Aorta (tissue), 5 donors: ENCODE results near the gene ESR2. TPM values are rescaled to one million over a fixed set of nuclear protein-coding genes. Genes with fewer than 3 reads are reported as not detected.

Experiments
- ATAC-seq: fragments of 200-7000 bp; cut with Tn5 transposase; one replicate; pipeline ENCODE4 v1.9.1; 2022; ENCODE audit warnings: moderate library complexity; ENCODE audit not compliant: low FRiP score
- DNase-seq, 2 donors: peaks; one replicate each; pipeline ENCODE4 v3.0.0-alpha.2; 2020
- H3K27ac ChIP-seq, 2 donors: one replicate each; pipeline ENCODE4 v1.5.1; 2013; ENCODE audit warnings: low read length in 2 of 2, mild to moderate bottlenecking in 2 of 2, moderate library complexity in 2 of 2, control low read depth in 1 of 2, inconsistent platforms in 1 of 2, low read depth in 1 of 2
- H3K27me3 ChIP-seq, 2 donors: one replicate each; pipeline ENCODE4 v1.6.1; 2013; ENCODE audit warnings: control low read depth in 1 of 2, low read length in 1 of 2, mild to moderate bottlenecking in 1 of 2, moderate library complexity in 1 of 2; ENCODE audit not compliant: insufficient read depth in 2 of 2, control insufficient read depth in 1 of 2
- H3K36me3 ChIP-seq, 2 donors: one replicate each; pipeline ENCODE4 v1.6.1; 2013; ENCODE audit warnings: control low read depth in 1 of 2, low read length in 1 of 2, mild to moderate bottlenecking in 1 of 2; ENCODE audit not compliant: insufficient read depth in 2 of 2, control insufficient read depth in 1 of 2
- H3K4me1 ChIP-seq, 2 donors: one replicate each; pipeline ENCODE4 v1.6.1; 2013; ENCODE audit warnings: low read length in 2 of 2, control low read depth in 1 of 2, mild to moderate bottlenecking in 1 of 2, moderate library complexity in 1 of 2; ENCODE audit not compliant: insufficient read depth in 2 of 2, control insufficient read depth in 1 of 2
- H3K4me3 ChIP-seq, 2 donors: one replicate each; pipeline ENCODE4 v1.5.1; 2013; ENCODE audit warnings: low read length in 2 of 2, control low read depth in 1 of 2, mild to moderate bottlenecking in 1 of 2
- H3K9me3 ChIP-seq: one replicate; pipeline ENCODE4 v1.6.1; 2013; ENCODE audit warnings: mild to moderate bottlenecking, low read length; ENCODE audit not compliant: control insufficient read depth
- WGBS, 2 donors: extraction: QIAGEN DNeasy Blood & Tissue Kit; methylation state at CpG; one replicate each; pipeline ENCODE4 v1.1.7; 2013; 5-methylcytosine and 5-hydroxymethylcytosine counted together
- intact Hi-C, 2 donors: fragments of 100-400 bp; cut with DNase I; formaldehyde crosslinking; loops; one replicate each; pipeline versions ENCODE4 v1.14.2 to v1.15.0; 2022
- polyA plus RNA-seq, 2 donors: library from polyadenylated mRNA; stranded (reverse); fragments of 200-250 nt; gene quantifications; one replicate each; pipeline ENCODE4 v1.2.3, GENCODE V29; 2013
- total RNA-seq, 2 donors: library from RNA; stranded (reverse); fragmentation: NEBNext Ultra II Directional; extraction: Animal tissue kit (Norgen Biotek cat#: 25700); gene quantifications; one replicate each; pipeline ENCODE4 v1.2.1, GENCODE V29; 2021
- donor health status: healthy with polysubstance abuse.
- donor health status: Bipolar disorder and iron deficiency.
- donor health status: DM: no; HTN: no; CAD: no.
- donor health status: DM: no; HTN: no; CAD: no.
- donor health status: DM: yes; HTN: yes; CAD: no.

Gene ESR2
- total and polyA plus RNA-seq, 4 donors, result 0.10 to 0.27 TPM; not detected in 2

DNA sequence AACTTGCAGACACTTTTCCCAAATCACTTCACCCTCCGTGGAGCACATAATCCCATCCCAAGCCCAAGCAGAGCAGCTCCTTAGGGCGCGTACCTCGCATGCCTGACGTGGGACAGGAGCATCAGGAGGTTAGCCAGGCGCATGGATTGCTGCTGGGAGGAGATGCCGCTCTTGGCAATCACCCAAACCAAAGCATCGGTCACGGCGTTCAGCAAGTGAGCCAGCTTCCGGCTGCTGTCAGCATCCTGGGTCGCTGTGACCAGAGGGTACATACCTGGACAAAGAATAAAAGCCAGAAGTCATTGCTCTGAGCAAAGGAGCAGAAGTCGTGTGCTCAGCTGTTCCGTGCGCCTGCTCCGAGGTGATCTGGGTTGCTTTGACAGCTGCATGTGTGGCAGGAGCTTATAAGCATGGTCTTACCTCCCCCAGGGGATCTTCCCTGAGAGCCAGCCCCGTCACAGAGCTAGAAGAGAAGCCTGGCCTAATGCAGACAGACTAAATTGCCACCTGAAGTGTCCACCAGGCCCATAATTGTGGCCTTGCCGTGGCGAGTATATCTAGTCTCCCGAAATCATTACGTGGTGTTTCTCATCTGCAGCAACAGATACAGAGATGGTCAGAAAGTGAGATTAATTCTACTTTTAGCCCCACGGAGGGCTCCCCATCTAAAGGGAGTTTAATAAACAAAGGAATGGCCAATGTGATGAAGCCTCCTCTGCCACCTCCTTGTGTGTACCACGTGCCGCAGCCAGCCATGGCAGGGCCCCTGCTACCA, 59.1 kb downstream of the ESR2 start:
- no peaks in the 10 kb centered on the region for H3K9me3 ChIP-seq
- no peaks in the 10 kb centered on the region for H3K4me1 ChIP-seq
- H3K27me3 ChIP-seq, result no peaks in the 10 kb centered on the region
- H3K4me3 ChIP-seq, result no peak overlapping the region
- DNase-seq (no peak), ATAC-seq (no peak)
- H3K27ac ChIP-seq, result no peak overlapping the region
- 69 to 73% methylated on average over 24 of the region's 24 CpGs for WGBS, 2 donors
- H3K36me3 ChIP-seq, result no peaks in the 10 kb centered on the region
- intact Hi-C loops, result no loop called here

DNA sequence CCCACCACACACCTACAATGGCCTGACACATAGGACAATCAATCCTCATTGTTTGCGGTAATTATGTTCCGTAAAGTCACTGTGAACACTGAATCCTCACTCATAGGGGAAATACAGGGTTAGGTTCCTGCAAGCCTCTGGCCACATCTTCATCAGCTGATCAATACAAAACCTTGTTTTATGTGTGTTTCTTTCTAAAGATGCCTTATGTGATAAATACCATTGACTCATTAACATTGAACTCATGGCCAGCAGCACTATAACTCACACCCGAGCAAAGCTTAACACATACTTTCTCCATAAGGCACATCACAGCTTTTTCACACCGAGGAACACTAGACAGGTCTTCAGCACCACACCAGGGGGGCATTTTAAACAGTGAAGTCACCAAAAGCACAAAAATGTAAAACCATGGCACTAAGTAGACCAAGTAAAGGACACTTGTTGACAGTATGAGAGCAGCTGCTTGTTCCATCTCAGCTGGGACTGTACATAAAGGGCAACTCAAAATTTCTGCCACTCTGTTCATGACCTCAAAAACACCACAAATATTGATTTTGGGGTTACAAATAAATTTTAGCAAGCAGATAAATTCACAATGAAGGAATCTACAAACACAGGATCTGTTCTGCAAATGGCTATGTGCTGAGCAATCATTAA, 60.5 kb downstream of the ESR2 start:
- no peak overlapping the region for H3K27ac ChIP-seq
- no peak for ATAC-seq
- H3K36me3 ChIP-seq, result peaks cover 0 to 5% of the 10 kb centered on the region in 2 donors
- H3K27me3 ChIP-seq, result no peaks in the 10 kb centered on the region
- H3K4me1 ChIP-seq, result no peaks in the 10 kb centered on the region
- intact Hi-C loops, result no loop called here
- 94 to 97% methylated on average over 4 of the region's 4 CpGs for WGBS, 2 donors
- H3K4me3 ChIP-seq, result no peak overlapping the region
- no peaks in the 10 kb centered on the region for H3K9me3 ChIP-seq
- no peak for DNase-seq

DNA sequence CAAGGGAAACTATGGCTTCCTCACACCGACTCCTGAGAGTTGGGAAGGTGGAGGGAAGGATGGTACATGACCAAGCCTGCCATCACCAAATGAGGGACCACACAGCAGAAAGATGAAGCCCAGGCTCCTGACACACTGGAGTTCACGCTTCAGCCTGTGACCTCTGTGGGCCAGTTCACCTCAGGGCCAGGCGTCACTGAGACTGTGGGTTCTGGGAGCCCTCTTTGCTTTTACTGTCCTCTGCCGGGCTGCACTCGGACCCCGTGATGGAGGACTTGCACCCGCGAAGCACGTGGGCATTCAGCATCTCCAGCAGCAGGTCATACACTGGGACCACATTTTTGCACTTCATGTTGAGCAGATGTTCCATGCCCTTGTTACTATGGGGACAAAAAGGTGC, 61.2 kb downstream of the ESR2 start:
- Histone ChIP-seq H3K36me3 (peaks cover 3 to 9% of the 10 kb centered on the region in 2 donors), H3K9me3 (no peaks in the 10 kb centered on the region), H3K27ac (no peak overlapping the region), H3K4me1 (no peaks in the 10 kb centered on the region), H3K4me3 (no peak overlapping the region), H3K27me3 (no peaks in the 10 kb centered on the region)
- 94 to 96% methylated on average over 9 of the region's 9 CpGs for WGBS, 2 donors
- intact Hi-C loops, result no loop called here
- no peak for ATAC-seq
- no peak for DNase-seq

DNA sequence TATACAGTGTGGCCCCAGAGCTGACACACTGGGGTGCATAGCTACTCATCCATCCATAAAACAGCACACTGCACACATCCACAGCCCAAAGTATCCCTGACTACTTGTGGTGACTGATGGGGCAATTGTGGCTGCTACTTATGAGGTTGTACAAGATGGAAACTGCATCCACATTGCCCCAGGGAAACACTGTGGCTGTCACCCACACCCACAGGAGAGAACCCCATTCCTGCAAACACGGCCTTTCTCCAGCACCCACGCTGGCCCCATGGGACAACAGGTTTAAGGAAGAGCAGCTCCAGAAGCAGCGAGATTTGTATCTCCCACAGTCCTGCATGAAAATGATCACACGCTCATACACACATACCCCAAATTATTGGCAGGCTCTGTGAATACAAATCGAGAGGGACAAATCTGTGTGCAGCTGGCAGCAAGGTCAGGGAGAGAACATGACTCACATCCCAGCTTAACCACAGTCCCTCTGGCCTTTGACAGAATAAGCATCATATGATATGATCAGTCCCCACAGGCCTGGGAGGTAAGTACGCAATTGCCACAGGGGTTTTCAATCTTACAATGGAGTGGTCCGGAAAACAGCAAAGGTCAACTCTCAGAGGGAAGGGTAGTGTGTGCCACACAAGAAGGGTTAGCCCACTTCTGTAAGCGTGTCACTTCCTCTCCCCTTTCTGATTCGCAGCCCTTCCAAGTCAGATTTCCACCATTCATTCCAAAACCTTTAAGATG, 61.9 kb downstream of the ESR2 start:
- H3K27me3 ChIP-seq, result no peaks in the 10 kb centered on the region
- 68 to 76% methylated on average over 9 of the region's 9 CpGs for WGBS, 2 donors
- ATAC-seq (no peak), DNase-seq (no peak)
- H3K9me3 ChIP-seq, result no peaks in the 10 kb centered on the region
- no peaks in the 10 kb centered on the region for H3K4me1 ChIP-seq
- no peak overlapping the region for H3K4me3 ChIP-seq
- H3K36me3 ChIP-seq, result peaks cover 6 to 12% of the 10 kb centered on the region in 2 donors
- intact Hi-C loops, result no loop called here
- H3K27ac ChIP-seq, result peak overlapping the region in 1 of 2 donors; percentile 3

DNA sequence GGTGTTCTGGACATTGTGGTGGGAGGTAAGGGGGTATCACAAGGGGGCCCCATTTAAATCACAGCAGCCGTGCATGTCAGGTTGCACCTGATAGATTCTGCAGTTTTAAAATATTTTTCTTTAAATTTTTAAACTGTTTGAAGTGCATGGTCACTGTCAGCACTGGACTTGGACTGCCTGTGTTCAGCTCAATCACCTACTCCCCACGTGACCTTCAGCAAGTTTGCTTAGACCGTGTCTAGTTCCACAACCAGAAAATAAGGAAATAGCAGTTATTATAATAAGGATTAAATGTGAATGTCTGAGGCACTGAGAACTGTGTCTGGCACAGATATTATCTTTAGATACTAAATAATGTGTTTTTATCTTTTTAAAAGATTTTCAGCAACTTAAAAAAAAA, 64.7 kb downstream of the ESR2 start:
- H3K4me1 ChIP-seq, result no peaks in the 10 kb centered on the region
- H3K4me3 ChIP-seq, result no peak overlapping the region
- H3K27me3 ChIP-seq, result no peaks in the 10 kb centered on the region
- DNase-seq, result no peak
- intact Hi-C loops, result no loop called here
- WGBS, 2 donors, result 76 to 82% methylated on average over 3 of the region's 3 CpGs
- no peak for ATAC-seq
- peaks cover 6 to 18% of the 10 kb centered on the region in 2 donors for H3K36me3 ChIP-seq
- H3K27ac ChIP-seq, result no peak overlapping the region
- H3K9me3 ChIP-seq, result no peaks in the 10 kb centered on the region

DNA sequence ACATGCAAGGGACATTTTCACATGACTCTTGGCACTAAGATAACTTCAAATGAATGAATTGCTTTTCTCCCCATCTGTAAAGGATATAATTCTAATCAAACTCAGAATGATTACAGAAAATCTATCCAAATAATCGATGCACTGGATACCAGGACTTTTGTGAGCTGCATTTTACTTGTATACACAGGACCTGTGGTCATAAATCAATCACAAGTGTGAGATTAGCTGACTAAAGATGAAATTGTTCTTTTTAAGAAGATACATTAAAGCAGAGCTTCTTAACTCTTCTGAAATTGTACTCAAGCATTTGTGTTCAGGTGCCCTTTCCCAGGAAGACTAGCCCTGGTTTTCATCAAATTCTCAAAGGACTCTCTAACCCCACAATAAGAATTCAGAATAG, 66.3 kb downstream of the ESR2 start:
- Histone ChIP-seq H3K36me3 (peaks cover 6 to 23% of the 10 kb centered on the region in 2 donors), H3K4me3 (no peak overlapping the region), H3K9me3 (no peaks in the 10 kb centered on the region), H3K27me3 (no peaks in the 10 kb centered on the region), H3K4me1 (no peaks in the 10 kb centered on the region), H3K27ac (no peak overlapping the region)
- WGBS, 2 donors, result 85 to 87% methylated on average over 1 of the region's 1 CpG
- no peak for DNase-seq
- intact Hi-C loops, result no loop called here
- no peak for ATAC-seq

DNA sequence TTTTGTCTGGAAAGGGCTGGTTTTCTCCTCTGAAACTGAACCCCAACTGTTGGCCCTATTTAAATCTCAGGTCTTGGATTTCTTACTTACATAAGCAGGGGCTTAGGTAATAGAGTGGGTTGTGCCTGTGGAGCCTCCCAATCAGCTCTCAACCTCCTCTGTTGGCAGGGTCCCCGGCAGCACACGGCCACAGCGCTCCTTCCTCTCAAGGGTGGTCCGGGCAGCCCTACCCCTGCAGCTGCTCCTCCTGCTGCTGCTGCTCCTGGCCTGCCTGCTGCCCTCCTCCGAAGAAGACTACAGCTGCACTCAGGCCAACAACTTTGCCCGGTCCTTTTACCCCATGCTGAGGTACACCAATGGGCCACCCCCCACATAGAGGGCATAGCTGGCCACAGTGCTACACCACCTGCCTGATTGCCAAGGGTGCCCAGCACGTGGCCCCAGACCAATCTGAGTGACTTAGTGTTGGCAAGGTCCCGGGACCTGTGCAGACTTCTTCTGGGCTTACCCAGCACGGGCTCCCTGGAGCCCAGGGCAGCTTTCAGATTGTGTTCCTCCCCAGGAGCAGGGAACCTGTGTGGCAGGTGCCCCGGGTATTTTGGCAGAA, 68.9 kb downstream of the ESR2 start:
- intact Hi-C loops, result no loop called here
- Histone ChIP-seq H3K4me3 (no peak overlapping the region), H3K27me3 (no peaks in the 10 kb centered on the region), H3K4me1 (no peaks in the 10 kb centered on the region), H3K36me3 (peaks cover 6 to 35% of the 10 kb centered on the region in 2 donors), H3K9me3 (no peaks in the 10 kb centered on the region), H3K27ac (no peak overlapping the region)
- DNase-seq (no peak), ATAC-seq (no peak)
- 67 to 77% methylated on average over 10 of the region's 10 CpGs for WGBS, 2 donors

DNA sequence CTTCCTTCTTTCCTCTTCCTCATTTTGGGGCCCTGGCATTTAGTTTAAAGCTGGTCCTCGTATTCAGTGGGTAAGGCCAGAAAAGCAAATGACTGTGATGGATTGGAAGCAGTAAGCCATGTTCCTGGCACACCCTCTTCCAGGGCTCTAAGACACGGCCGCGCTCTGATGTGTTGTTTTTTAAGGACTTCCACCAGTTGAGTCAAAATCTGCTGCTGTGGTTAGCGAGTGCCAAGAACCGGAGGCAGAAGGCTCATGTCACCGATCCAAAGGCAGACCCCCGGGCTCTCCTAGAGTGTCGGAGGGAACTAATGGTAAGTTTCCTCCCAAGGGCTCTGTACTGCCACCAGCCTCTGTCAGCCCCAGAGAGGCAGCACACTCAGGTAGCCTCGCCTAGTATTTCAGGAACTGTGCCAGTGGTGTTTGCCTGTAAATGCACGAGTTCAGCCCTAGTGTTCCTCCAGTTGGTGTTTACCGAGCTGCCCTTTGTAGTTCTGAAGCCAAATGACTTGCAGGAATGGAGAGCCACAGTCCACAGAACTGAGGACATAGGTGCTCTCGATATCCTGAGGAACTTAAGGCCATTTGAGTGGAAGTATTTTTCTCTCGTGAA, 72.7 kb downstream of the ESR2 start:
- no peak overlapping the region for H3K4me3 ChIP-seq
- no peaks in the 10 kb centered on the region for H3K9me3 ChIP-seq
- DNase-seq, result no peak
- no peaks in the 10 kb centered on the region for H3K27me3 ChIP-seq
- no peak for ATAC-seq
- intact Hi-C loops, result no loop called here
- WGBS, 2 donors, result 87 to 90% methylated on average over 14 of the region's 14 CpGs
- peaks cover 5 to 26% of the 10 kb centered on the region in 2 donors for H3K36me3 ChIP-seq
- H3K4me1 ChIP-seq, result no peaks in the 10 kb centered on the region
- no peak overlapping the region for H3K27ac ChIP-seq
